RWPE1 (cell line): ENCODE measurements around the gene HDAC7.

ENCODE experiments used
- CTCF ChIA-PET: fragments of 350-600 bp; sonication (Branson Sonifier 250); formaldehyde crosslinking; extraction: SDS; loops from one replicate; lab custom pipeline; 2021; lab: Yijun Ruan, JAX
- POLR2A ChIA-PET: fragments of 400-600 bp; formaldehyde crosslinking; extraction: SDS; loops from one replicate; lab custom pipeline; 2020; ENCODE audit warnings: antibody characterized with exemption; ENCODE audit not compliant: low non-redundant PET; lab: Yijun Ruan, JAX
- DNase-seq: peaks from one replicate; pipeline ENCODE4 v3.0.0; 2012; ENCODE audit warnings: low spot score
- H3K27ac ChIP-seq: fragments of 450-650 bp; 2 replicates; pipeline ENCODE4 v1.5.1; 2017
- TF ChIP-seq, protein P1 (sequence below): fragments of 450-650 bp; conservative IDR thresholded peaks from 2 replicates; pipeline ENCODE4 v1.5.1; 2017; ENCODE audit warnings: low read depth, mild to moderate bottlenecking

HDAC7 gene

GRCh38 chr12:47758834-47759690, 60.6 kb downstream of the HDAC7 start, which contains the start of gene RAPGEF3:
RAPGEF3 (minus strand) TSS chr12:47758880; CDS start chr12:47758556, 324 bp downstream.
- TF ChIP-seq, protein P1, sequence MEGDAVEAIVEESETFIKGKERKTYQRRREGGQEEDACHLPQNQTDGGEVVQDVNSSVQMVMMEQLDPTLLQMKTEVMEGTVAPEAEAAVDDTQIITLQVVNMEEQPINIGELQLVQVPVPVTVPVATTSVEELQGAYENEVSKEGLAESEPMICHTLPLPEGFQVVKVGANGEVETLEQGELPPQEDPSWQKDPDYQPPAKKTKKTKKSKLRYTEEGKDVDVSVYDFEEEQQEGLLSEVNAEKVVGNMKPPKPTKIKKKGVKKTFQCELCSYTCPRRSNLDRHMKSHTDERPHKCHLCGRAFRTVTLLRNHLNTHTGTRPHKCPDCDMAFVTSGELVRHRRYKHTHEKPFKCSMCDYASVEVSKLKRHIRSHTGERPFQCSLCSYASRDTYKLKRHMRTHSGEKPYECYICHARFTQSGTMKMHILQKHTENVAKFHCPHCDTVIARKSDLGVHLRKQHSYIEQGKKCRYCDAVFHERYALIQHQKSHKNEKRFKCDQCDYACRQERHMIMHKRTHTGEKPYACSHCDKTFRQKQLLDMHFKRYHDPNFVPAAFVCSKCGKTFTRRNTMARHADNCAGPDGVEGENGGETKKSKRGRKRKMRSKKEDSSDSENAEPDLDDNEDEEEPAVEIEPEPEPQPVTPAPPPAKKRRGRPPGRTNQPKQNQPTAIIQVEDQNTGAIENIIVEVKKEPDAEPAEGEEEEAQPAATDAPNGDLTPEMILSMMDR = peak; percentile 70
- peak within 1 kb of the TSS; percentile 80 for H3K27ac ChIP-seq
- peak; percentile 93 for DNase-seq
- ChIA-PET CTCF (interaction anchor here (0.6 to 6.7 kb wide), 10 partner anchors 8 to 1488 kb away, joined by 3 to 48 read pairs (median 4); partner anchors contain the start of gene SLC48A1), POLR2A (interaction anchor here (0.7 kb wide), 1 partner anchor 509 kb away, joined by 6 read pairs; no protein-coding TSS in a partner anchor)

DNA sequence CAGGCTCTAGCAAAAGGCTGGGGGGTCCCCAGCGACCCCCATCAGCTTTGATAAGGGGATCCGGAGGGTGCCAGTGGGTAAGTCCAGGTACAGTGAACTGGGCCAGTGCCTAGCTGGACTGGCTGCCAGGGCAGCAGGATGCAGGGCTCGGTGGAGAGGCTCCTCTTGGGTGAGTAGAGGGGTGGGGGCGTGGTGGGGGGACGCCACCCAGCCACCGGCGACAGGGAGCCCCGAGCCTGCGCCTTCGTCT, 61.2 kb downstream of the HDAC7 start:
- POLR2A ChIA-PET = interaction anchor here (0.6 to 0.7 kb wide), 2 partner anchors 14 to 509 kb away, joined by 3 to 6 read pairs; no protein-coding TSS in a partner anchor

DNA sequence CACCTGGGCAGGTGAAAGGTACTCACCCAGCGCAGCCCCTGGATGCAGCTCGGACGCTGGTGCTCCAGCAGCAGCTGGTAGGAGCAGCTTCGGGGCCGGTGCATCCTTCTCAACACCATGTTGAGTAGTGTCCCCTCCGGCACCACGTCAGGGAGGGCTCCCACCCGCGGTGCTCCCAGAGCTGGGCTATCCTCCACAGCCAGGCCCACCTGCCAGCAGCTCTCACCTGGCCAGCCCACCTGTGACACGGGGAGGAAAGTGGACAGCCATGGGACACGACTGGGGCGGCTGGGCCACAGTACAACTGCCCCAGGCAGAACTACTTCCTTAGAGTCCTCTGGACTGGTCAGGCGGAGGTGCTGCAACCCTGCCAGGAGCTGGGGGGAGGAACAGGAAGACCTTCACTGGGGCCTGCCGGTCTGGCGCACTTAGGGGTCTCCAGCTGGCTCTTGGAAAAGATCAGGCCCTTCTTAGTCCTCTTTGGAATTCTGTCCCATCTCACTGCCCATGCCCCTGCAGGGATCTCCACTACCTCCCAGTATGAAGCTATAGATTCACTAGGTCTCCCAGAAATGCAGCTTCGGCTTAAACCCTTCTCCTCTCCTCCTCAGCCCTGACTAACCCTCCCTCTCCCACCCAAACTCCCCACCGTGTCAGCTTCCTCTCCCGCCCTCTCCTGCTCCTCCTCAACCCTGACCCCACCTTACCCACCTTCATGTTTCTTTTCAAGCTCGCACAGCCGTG, 61.7 kb downstream of the HDAC7 start:
- peak overlapping the region; percentile 80 for H3K27ac ChIP-seq
- DNase-seq = no peak
- TF ChIP-seq, protein P1 = no peak
- CTCF ChIA-PET = interaction anchor here (1.1 to 6.7 kb wide), 6 partner anchors 9 to 63 kb away, joined by 3 to 48 read pairs (median 4); partner anchors contain the start of gene SLC48A1
- POLR2A ChIA-PET = interaction anchor here (0.6 to 0.7 kb wide), 2 partner anchors 15 to 508 kb away, joined by 3 to 6 read pairs; no protein-coding TSS in a partner anchor

More for the DNA sequence above, 61.2 kb downstream of the HDAC7 start:
- CTCF ChIA-PET = interaction anchor here (1.1 to 6.7 kb wide), 6 partner anchors 9 to 63 kb away, joined by 3 to 48 read pairs (median 4); partner anchors contain the start of gene SLC48A1
- DNase-seq = no peak
- peak overlapping the region; percentile 80 for H3K27ac ChIP-seq
- TF ChIP-seq, protein P1 = no peak

DNA sequence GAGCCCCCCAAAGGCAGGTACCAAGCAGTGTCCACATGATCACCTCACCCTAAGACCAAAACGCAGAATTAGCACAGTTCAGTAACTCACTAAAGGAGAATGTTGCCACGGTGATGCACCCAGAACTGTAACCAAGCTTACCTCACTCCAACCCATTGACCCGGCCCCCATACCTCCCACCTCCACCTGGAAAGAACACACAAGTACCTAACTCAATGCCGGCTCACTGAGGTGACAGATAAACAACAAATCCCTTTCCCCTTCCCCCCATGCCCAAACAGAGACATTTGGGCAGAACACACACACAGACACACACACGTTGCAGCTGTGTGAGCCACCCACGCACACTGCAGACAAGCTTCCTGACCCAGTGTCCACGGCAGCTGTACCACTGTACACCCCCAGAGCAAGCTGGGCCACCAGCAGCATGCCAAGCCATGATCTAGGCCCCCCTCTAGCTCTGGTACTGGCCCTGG, 62.3 kb downstream of the HDAC7 start:
- POLR2A ChIA-PET = no interaction called here
- peak overlapping the region; percentile 80 for H3K27ac ChIP-seq

GRCh38 chr12:47755655-47756562, 63.8 kb downstream of the HDAC7 start:
- H3K27ac ChIP-seq = peak overlapping the region; percentile 12; the same call in 1 of the 2 replicates
- no peak for DNase-seq
- ChIA-PET CTCF (interaction anchor here (0.7 to 5.2 kb wide), 4 partner anchors 11 to 194 kb away, joined by 3 to 36 read pairs (median 14); no protein-coding TSS in a partner anchor), POLR2A (no interaction called here)
- TF ChIP-seq, protein P1 = no peak

More for the DNA sequence above, 62.3 kb downstream of the HDAC7 start:
- CTCF ChIA-PET = interaction anchor here (1.1 to 6.7 kb wide), 4 partner anchors 14 to 79 kb away, joined by 3 to 48 read pairs (median 10); partner anchors contain the start of gene SLC48A1
- no peak for DNase-seq
- TF ChIP-seq, protein P1 = no peak
